CD4-positive, alpha-beta T cell treated with Interleukin-15 for 4 hours (primary cell): ENCODE data around the gene C11orf21.
"Not testable (repeated sequence)": the region's sequence is repeated elsewhere in the genome, so short reads cannot be mapped to it uniquely, and the experiment has no call there.

Source experiments
- DNase-seq: peaks from one replicate; pipeline ENCODE4 v3.0.0-alpha.2; 2020; ENCODE audit warnings: low spot score

C11orf21 gene

GRCh38 chr11:2296913-2297622 is 4.7 kb downstream of the C11orf21 start:
- no peak for DNase-seq

- no peak for DNase-seq
Measured at GRCh38 chr11:2295971-2296912, 5.5 kb downstream of the C11orf21 start.

- no peak for DNase-seq
Measured at GRCh38 chr11:2294926-2295290, 6.8 kb downstream of the C11orf21 start.

GRCh38 chr11:2293984-2294925 is 7.5 kb downstream of the C11orf21 start:
- no peak for DNase-seq

GRCh38 chr11:2293531-2293971 is 8.2 kb downstream of the C11orf21 start:
- DNase-seq: no peak

GRCh38 chr11:2290351-2290841 is 11.3 kb downstream of the C11orf21 start:
- no peak for DNase-seq

GRCh38 chr11:2289859-2290258 is 11.9 kb downstream of the C11orf21 start:
- DNase-seq: no peak

GRCh38 chr11:2289350-2289749 is 12.4 kb downstream of the C11orf21 start:
- no peak for DNase-seq

GRCh38 chr11:2287091-2287490 is 14.6 kb downstream of the C11orf21 start:
- no peak for DNase-seq

- DNase-seq: not testable (repeated sequence)
Measured at GRCh38 chr11:2286350-2286749, 15.4 kb downstream of the C11orf21 start.

- DNase-seq: no peak
Measured at GRCh38 chr11:2280208-2280607, 21.5 kb downstream of the C11orf21 start.

- DNase-seq: no peak
Measured at GRCh38 chr11:2277933-2278523, 23.7 kb downstream of the C11orf21 start.

- DNase-seq: no peak
Measured at GRCh38 chr11:2277008-2277346, 24.7 kb downstream of the C11orf21 start.

- DNase-seq: no peak
Measured at GRCh38 chr11:2276280-2277007, 25.3 kb downstream of the C11orf21 start.

GRCh38 chr11:2275334-2276279 is 26.1 kb downstream of the C11orf21 start:
- DNase-seq: no peak

GRCh38 chr11:2273771-2274170 is 27.9 kb downstream of the C11orf21 start:
- no peak for DNase-seq

- no peak for DNase-seq
Measured at GRCh38 chr11:2273311-2273710, 28.4 kb downstream of the C11orf21 start.

GRCh38 chr11:2272946-2273280 is 28.8 kb downstream of the C11orf21 start:
- no peak for DNase-seq

GRCh38 chr11:2272228-2272945 is 29.3 kb downstream of the C11orf21 start:
- no peak for DNase-seq
